Renal pelvis (tissue), 4 donors: ENCODE results near the gene XRCC6. TPM values are rescaled to one million over a fixed set of nuclear protein-coding genes. Genes with fewer than 3 reads are reported as not detected.
"Not testable (repeated sequence)": the region's sequence is repeated elsewhere in the genome, so short reads cannot be mapped to it uniquely, and the experiment has no call there.

Experiments used
- DNase-seq: peaks from one replicate; pipeline ENCODE4 v3.0.0-alpha.2; 2013
- polyA plus RNA-seq, 3 donors: library from polyadenylated mRNA; unstranded; fragments of 120-200 nt; gene quantifications; one replicate each; pipeline ENCODE4 v1.2.1, GENCODE V29; 2013; ENCODE audit not compliant: insufficient read length in 3 of 3

XRCC6 gene
- polyA plus RNA-seq, 3 donors, result 329 to 379 (median 361) TPM

DNA sequence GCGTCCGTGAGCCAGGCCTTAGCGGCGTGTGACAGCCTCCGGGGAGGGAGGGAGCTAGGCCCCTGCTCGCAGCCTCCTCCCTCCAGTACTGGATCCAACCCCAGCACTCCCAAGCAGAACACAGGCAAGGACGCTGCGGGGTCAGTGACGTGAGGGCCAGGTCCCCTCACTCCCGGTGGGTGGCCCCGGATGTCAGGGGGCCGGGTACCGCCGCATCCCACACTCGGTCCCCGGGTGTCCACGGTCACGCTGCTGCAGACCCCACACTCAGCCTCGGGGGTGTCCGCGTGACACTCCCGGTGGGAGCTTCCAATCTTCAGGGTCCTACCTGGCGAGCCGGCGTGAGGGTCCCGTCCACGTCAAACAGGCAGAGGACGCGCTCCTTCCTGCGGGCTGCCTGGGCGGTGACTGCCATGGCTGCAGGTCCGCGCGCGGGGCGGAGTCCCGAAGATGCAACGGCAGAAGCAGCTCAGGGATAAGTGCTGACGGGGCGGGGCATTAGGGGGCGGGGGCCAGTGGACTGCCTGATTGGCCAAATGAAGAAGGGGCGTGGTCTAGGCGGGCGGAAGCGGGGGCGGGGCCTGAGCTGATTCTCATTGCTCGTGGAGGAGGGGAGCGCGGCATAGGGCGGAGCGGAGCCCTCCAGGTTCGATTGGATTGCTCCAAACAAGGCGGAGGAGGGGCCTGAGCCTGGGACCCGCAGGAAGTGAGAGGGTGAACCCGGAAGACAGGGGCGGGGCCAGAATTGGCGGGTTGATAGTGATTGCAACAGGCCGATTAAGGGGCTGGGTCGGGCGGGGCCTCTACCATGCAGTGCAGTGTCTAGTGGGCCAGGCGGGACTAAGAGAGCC lies 31.5 kb upstream of the XRCC6 start, which contains the start of gene PMM1:
Gene PMM1 (minus strand): TSS at position 450 of the 851 bp plus-strand sequence. CDS start 35 bp downstream, at position 415.
- peak; percentile 100 for DNase-seq

DNA sequence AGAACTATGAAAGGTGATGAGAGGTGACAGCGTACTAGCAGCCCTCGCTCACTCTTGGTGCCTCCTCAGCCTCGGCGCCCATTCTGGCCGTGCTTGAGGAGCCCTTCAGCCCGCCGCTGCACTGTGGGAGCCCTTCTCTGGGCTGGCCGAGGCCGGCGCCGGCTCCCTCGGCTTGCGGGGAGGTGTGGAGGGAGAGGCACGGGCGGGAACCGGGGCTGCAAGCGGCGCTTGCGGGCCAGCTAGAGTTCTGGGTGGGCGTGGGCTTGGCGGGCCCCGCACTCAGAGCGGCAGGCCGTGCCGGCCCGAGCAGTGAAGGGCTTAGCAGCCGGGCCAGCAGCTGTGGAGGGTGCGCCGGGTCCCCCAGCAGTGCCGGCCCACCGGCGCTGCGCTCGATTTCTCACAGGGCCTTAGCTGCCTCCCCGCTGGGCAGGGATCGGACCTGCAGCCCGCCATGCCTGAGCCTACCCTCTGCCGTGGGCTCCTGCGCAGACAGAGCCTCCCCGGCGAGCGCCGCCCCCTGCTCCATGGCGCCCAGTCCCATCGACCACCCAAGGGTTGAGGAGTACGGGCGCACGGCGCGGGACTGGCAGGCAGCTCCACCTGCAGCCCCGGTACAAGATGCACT lies 27.6 kb upstream of the XRCC6 start:
- not testable (repeated sequence) for DNase-seq

DNA sequence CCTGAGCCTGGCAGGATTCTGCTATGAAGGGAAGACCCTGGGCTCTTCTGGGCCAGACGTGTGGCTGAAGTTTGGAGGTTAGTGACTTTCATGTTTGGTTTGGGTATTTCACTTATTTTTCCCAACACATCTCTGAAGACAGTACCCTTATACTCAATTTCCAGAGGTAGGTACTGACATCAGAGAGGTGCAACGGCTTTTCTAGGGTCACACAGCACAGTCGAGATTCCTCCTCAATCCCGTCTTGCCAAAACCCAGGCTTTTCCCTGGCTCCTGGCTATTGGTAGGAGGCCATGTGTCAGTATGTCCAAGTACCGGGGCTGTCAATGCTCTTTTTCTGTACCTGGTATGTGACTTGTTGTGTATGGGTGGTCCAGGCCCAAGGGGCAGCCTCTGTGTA lies 25.4 kb upstream of the XRCC6 start:
- no peak for DNase-seq

GRCh38 chr22:41596776-41597634 lies 24.1 kb upstream of the XRCC6 start:
- peak; percentile 34 for DNase-seq

- DNase-seq, result no peak
Measured at GRCh38 chr22:41597635-41597953, 23.5 kb upstream of the XRCC6 start.

- DNase-seq, result no peak
Measured at GRCh38 chr22:41598081-41598480, 23.0 kb upstream of the XRCC6 start.

DNA sequence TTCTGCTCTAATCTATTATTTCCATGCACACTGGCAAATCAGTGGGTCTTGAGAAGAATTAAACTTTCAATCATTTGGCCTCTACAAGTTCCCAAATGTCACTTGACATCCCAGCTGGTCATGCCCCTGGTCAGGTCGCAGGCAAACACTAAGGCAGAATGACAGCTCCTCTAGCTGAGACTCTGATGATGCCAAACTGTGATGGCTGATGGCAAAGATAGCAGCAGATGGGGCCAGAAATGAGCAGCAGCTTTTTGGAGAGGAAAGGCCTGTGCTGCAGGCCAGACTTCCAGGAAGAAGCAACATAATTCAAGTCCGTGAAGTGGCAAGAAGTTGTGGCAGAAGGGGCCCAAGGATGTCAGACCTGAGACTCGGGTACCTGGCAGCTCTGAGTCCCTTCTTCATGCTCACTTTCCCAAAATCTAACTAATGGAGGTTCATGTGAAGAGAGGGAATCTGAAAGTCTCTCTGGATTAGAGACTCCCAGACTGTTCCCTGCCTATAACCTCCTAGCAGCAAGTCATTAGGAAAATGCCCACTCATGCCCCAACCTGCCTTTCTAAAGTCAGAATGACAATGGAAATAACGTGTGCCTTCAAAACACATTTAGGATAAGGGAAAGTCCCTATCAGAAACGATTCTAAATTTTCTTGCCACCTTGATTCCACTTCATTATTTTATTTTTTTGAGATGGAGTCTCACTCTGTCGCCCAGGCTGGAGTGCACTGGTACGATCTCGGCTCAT lies 22.0 kb upstream of the XRCC6 start:
- no peak for DNase-seq

GRCh38 chr22:41600976-41601375 lies 20.1 kb upstream of the XRCC6 start:
- no peak for DNase-seq

DNA sequence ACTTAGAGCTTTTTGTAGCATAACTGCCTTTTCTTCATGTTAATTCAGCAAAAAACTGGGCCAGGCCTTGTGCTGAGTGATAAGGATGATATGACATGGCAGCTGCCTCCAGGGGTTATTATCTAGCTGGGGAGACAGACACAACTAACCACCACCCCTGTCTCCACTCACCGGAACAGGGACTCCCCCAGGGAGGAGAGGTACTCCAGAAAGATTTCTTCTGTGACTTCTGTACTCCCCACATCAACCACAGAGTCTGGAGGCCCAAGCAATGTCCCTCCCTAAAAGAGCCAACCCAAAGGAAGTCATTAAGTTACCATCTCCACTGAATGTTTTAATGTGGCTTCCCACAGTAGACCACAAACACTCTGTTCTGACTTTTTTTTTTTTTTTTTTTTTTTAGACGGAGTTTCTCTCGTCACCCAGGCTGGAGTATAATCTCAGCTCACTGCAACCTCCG lies 17.2 kb upstream of the XRCC6 start:
- no peak for DNase-seq

- DNase-seq, result no peak
Measured at GRCh38 chr22:41608386-41608785, 12.7 kb upstream of the XRCC6 start.

DNA sequence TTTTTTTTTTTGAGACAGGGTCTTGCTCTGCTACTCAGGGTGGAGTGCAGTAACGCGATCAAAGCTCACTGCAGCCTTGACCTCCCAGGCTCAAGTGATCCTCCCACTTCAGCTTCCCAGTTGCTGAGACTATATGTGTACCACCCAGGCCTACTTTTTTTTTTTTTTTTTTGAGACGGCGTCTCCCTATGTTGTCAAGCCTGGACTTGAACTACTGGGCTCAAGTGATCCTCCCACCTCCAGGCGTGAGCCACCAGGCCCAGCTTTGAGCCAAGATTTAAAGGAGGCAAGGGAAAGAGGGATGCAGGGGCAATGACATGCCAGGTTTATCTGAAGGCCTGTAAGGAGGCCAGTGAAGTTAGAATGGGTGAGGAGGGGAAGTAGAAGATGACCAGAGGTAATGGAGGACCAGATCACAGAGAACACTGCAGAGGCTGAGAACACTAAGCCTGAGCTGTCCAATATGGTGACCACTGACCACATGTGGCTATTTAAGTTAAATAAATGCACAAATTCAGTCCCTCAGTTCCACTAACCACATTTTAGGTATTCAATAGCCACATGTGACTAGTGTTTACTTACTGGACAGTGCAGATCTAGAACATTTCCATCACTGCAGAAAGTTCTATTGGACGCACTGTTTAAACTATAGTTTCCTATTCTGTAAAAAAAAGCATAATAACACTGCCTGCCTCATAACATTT lies 8.3 kb upstream of the XRCC6 start:
- DNase-seq, result no peak

- DNase-seq, result no peak
Measured at GRCh38 chr22:41613456-41613855, 7.6 kb upstream of the XRCC6 start.

- peak; percentile 31 for DNase-seq
Measured at GRCh38 chr22:41619979-41620588, 1.0 kb upstream of the XRCC6 start.

DNA sequence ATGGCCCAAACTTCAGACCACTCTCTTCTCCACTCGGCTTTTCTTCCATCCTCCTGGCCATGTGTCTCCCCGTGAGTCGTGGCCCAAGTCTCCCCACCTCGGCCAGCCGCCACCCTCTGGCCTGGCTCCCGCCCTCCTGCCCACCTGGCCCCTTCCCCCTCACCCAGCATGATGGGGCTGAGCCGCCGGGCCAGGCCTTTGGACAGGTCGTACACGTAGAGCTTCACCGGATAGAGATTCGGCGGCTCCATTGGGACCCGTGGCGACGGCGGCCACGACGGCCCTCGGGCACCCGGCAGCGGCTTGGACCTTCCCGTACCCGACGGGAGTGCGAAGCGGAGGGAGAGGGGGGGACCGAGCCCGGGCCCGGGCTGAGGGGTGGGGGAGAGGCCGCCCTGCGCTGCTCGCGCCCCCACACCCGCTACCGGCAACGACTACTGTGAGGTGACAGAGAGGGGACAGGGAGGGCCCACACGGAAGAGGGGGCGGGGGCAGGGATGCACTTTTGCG lies 451 bp upstream of the XRCC6 start, which contains the start of gene DESI1:
Gene DESI1 (minus strand): TSS at position 455 of the 510 bp plus-strand sequence. CDS start 204 bp downstream, at position 251.
- no peak for DNase-seq

DNA sequence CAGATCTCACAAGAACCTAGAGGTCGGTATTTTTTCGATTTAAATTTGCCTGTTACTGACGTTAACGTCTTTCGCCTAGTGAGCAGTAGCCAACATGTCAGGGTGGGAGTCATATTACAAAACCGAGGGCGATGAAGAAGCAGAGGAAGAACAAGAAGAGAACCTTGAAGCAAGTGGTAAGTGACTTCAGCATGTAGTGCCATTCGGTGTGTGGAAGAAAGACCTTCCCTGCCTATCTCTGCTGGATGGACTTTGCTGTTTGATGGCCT lies 750 bp downstream of the XRCC6 start:
- no peak for DNase-seq

DNA sequence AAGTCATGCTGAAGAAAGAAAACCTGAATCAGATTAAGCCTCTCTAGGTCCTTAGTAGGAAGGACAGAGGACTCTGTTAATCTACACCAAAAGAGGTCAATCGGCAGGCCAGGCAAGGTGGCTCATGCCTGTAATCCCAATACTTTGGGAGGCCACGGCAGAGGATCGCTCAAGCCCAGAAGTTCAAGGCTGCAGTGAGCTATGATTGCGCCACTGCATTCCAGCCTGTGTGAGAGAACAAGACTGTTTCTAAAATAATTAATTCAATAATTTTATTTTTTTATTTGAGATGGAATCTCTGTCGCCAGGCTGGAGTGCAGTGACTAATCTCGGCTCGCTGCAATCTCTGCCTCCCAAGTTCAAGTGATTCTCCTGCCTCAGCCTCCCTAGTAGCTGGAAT lies 4.5 kb downstream of the XRCC6 start:
- DNase-seq, result no peak

DNA sequence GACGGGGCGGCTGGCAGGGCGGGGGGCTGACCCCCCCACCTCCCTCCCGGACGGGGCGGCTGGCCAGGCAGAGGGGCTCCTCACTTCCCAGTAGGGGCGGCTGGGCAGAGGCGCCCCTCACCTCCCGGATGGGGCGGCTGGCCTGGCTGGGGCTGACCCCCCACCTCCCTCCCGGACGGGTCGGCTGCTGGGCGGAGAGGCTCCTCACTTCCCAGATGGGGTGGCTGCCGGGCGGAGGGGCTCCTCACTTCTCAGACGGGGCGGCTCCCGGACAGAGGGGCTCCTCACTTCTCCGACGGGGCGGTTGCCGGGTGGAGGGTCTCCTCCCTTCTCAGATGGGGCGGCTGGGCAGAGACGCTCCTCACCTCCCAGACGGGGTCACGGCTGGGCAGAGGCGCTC lies 10.0 kb downstream of the XRCC6 start:
- DNase-seq, result not testable (repeated sequence)

- DNase-seq, result not testable (repeated sequence)
Measured at GRCh38 chr22:41631615-41632014, 10.5 kb downstream of the XRCC6 start.

GRCh38 chr22:41634610-41635009 lies 13.5 kb downstream of the XRCC6 start:
- not testable (repeated sequence) for DNase-seq

DNA sequence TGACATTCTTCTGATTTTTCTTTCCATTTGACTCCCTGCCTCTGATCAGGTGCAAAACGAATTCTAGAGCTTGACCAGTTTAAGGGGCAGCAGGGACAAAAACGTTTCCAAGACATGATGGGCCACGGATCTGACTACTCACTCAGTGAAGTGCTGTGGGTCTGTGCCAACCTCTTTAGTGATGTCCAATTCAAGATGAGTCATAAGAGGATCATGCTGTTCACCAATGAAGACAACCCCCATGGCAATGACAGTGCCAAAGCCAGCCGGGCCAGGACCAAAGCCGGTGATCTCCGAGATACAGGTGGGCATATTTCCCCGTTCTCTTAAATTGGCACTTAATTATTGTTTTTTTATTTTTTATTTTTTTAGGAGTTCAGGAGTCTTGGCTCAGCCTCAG lies 15.4 kb downstream of the XRCC6 start:
- DNase-seq, result no peak
